ENCODE measurements around the gene TMC6. TPM values are rescaled to one million over a fixed set of nuclear protein-coding genes. Genes with fewer than 3 reads are reported as not detected.

The TMC6 gene
- total RNA-seq, 3 donors from 2014 or later, result 18.6 to 45.9 (median 28.4) TPM

- intact Hi-C loops (cut with DNase I; ENCODE audit: low total_unique reads), result no loop called here
- DNase-seq (ENCODE audit: low spot score in 2 of 2), result no peak
These were observed 1.5 kb upstream of the TMC6 start for GRCh38 chr17:78130090-78130436.

GRCh38 chr17:78129351-78130089 lies 965 bp upstream of the TMC6 start:
- Histone ChIP-seq H3K4me3 (no peak overlapping the region), H3K9me3 (no peaks in the 10 kb centered on the region), H3K27ac (peak overlapping the region; percentile 90), H3K36me3 (no peaks in the 10 kb centered on the region), H3K4me1 (peaks cover 0 to 5% of the 10 kb centered on the region in 2 donors), H3K27me3 (no peaks in the 10 kb centered on the region)
- no peak for DNase-seq (ENCODE audit: low spot score in 2 of 2)
- TF ChIP-seq, protein P1, sequence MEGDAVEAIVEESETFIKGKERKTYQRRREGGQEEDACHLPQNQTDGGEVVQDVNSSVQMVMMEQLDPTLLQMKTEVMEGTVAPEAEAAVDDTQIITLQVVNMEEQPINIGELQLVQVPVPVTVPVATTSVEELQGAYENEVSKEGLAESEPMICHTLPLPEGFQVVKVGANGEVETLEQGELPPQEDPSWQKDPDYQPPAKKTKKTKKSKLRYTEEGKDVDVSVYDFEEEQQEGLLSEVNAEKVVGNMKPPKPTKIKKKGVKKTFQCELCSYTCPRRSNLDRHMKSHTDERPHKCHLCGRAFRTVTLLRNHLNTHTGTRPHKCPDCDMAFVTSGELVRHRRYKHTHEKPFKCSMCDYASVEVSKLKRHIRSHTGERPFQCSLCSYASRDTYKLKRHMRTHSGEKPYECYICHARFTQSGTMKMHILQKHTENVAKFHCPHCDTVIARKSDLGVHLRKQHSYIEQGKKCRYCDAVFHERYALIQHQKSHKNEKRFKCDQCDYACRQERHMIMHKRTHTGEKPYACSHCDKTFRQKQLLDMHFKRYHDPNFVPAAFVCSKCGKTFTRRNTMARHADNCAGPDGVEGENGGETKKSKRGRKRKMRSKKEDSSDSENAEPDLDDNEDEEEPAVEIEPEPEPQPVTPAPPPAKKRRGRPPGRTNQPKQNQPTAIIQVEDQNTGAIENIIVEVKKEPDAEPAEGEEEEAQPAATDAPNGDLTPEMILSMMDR (IDR thresholded peaks at IDR 0.05), result no peak
- TF ChIP-seq POLR2A (IDR thresholded peaks at IDR 0.05) (no peak), POLR2AphosphoS5 (IDR thresholded peaks at IDR 0.05) (no peak)
- intact Hi-C loops (cut with DNase I; ENCODE audit: low total_unique reads), result no loop called here

More at GRCh38 chr17:78130090-78130436, 1.5 kb upstream of the TMC6 start:
- Histone ChIP-seq H3K4me3 (no peak overlapping the region), H3K36me3 (no peaks in the 10 kb centered on the region), H3K27ac (peak overlapping the region; percentile 90), H3K4me1 (peaks cover 0 to 5% of the 10 kb centered on the region in 2 donors), H3K9me3 (no peaks in the 10 kb centered on the region), H3K27me3 (no peaks in the 10 kb centered on the region)
- TF ChIP-seq POLR2A (IDR thresholded peaks at IDR 0.05) (no peak), POLR2AphosphoS5 (IDR thresholded peaks at IDR 0.05) (no peak)
- TF ChIP-seq, protein P1 (IDR thresholded peaks at IDR 0.05), result no peak

- no peak for TF ChIP-seq POLR2A (IDR thresholded peaks at IDR 0.05)
- TF ChIP-seq, protein P1 (IDR thresholded peaks at IDR 0.05), result no peak
- TF ChIP-seq POLR2AphosphoS5 (IDR thresholded peaks at IDR 0.05), result no peak
- peaks cover 3% of the 10 kb centered on the region for H3K36me3 ChIP-seq
- H3K27me3 ChIP-seq, result no peaks in the 10 kb centered on the region
- peak overlapping the region; percentile 90 for H3K27ac ChIP-seq
- no peak for DNase-seq (ENCODE audit: low spot score in 2 of 2)
- peak overlapping the region; percentile 60 to 86 (median 72) for H3K4me3 ChIP-seq
- no peaks in the 10 kb centered on the region for H3K9me3 ChIP-seq
- H3K4me1 ChIP-seq, result peaks cover 0 to 5% of the 10 kb centered on the region in 2 donors
- intact Hi-C loops (cut with DNase I; ENCODE audit: low total_unique reads), result no loop called here
These were observed 536 bp downstream of the TMC6 start for GRCh38 chr17:78127888-78128550.

DNA sequence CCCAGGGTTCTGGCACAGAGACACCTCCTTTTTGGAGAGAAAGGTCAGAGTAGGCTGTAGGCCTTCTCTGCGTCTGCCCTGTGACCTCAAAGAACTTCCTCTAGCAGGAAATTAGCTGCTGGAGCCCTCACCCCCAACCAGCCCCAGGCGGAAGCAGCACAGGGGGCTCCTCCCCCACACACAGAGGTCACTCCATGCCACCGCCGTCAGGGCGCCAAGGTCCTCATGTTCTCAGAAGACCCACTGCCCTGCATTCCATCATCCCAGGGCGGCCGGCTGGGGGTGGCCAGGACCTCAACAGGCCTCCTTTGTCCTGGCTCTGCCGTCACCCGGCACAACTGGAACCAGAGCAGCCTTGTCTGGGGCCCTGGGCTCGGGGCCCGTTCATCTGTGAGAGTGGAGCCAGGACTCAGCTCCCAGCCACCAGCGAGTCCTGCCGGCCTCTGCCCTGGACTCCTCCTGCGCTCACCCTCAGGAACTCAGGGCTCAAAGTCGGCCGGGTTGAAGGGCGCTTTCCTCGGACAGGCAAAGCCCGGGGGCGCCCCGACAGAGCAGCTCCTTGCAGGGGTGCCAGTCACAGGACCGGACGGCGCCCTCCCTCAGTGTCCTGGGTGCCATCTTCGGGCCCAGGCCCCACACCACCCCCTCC lies 1.2 kb downstream of the TMC6 start:
- DNase-seq (ENCODE audit: low spot score in 2 of 2), result peak in 1 of 2 donors; percentile 68
- Histone ChIP-seq H3K27ac (peak overlapping the region; percentile 90), H3K9me3 (no peaks in the 10 kb centered on the region), H3K27me3 (no peaks in the 10 kb centered on the region), H3K4me1 (peaks cover 0 to under 1% of the 10 kb centered on the region in 2 donors), H3K4me3 (peak overlapping the region; percentile 60 to 86 (median 72)), H3K36me3 (peaks cover 3% of the 10 kb centered on the region)
- TF ChIP-seq POLR2AphosphoS5 (IDR thresholded peaks at IDR 0.05) (peak in 2 of 3 donors; percentile 8 to 12), POLR2A (IDR thresholded peaks at IDR 0.05) (no peak)
- intact Hi-C loops (cut with DNase I; ENCODE audit: low total_unique reads), result no loop called here

- Histone ChIP-seq H3K9me3 (no peaks in the 10 kb centered on the region), H3K27me3 (no peaks in the 10 kb centered on the region), H3K36me3 (peaks cover 3% of the 10 kb centered on the region), H3K4me3 (peak overlapping the region in 1 of 3 donors; percentile 86), H3K4me1 (no peaks in the 10 kb centered on the region), H3K27ac (peak overlapping the region; percentile 90)
- TF ChIP-seq POLR2AphosphoS5 (IDR thresholded peaks at IDR 0.05) (no peak), POLR2A (IDR thresholded peaks at IDR 0.05) (no peak)
- TF ChIP-seq, protein P1 (IDR thresholded peaks at IDR 0.05), result no peak
- intact Hi-C loops (cut with DNase I; ENCODE audit: low total_unique reads), result no loop called here
- no peak for DNase-seq (ENCODE audit: low spot score in 2 of 2)
These were observed 1.7 kb downstream of the TMC6 start for GRCh38 chr17:78126895-78127238.

Measured in breast epithelium (tissue), 4 donors.